ENCODE measurements around the gene FCMR.

Gene FCMR

DNA sequence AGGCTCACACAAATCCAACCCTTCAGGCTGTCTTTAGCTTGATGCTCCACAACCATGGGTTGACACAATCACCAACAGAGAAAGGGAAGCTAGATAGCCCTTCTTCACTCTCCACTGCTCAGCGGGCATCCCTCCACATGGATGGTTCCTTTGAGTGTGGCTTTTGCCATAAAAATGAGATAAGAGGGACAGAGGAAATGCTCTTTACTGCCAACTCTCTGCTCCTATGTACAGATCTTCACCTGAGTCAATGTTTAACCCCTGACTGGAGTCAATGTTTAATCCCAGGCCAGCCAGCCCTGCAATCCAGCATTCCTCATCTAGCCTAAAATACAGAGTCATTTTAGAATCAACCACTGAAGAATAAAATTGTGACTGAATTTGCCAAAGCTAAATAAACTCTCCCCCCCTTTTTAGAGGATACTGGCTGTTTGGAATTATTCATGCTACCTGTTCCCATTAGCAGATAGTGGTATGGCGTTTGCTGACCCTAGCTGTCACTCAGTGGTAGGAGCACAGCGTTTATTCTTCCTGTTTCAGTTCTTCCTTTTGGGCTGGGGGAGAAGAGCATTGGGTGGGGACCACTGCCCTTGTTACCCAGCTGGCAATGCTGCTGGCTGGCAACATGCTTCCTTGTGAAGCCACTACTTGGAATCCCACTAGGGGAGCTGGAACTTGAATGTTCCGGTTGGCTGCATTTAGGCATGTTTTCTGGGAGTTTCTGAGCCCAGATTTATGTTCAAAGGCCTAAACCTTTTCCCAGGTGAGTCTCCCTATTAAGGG, 29.8 kb upstream of the FCMR start:
- ChIA-PET POLR2A (no interaction called here), CTCF (interaction anchor here (0.7 to 3.0 kb wide), 9 partner anchors 9 to 186 kb away, joined by 3 to 22 read pairs (median 3); partner anchors contain the start of gene FCAMR)
- no peaks in the 10 kb centered on the region for H3K36me3 ChIP-seq (ENCODE audit: control insufficient read depth in 4 of 4, insufficient read depth in 4 of 4, low read length in 3 of 4)
- 66% methylated on average over 3 of the region's 4 CpGs for WGBS (ENCODE audit: insufficient coverage)
- H3K9me3 ChIP-seq (ENCODE audit: control extremely low read depth in 1 of 5, control insufficient read depth in 4 of 5, insufficient read depth in 2 of 5, low read depth in 1 of 5, low read length in 4 of 5): no peaks in the 10 kb centered on the region
- H3K27ac ChIP-seq (ENCODE audit: insufficient read depth in 1 of 2, low read depth in 1 of 2, low read length in 2 of 2, poor library complexity in 1 of 2, severe bottlenecking in 2 of 2): no peak overlapping the region
- no peaks in the 10 kb centered on the region for H3K27me3 ChIP-seq (replicated peaks in 2 of 5; ENCODE audit: control insufficient read depth in 4 of 5, insufficient read depth in 5 of 5, low read length in 4 of 5)
- H3K4me1 ChIP-seq (ENCODE audit: control extremely low read depth in 1 of 4, control insufficient read depth in 4 of 4, insufficient read depth in 4 of 4, low read length in 3 of 4): peaks cover 0 to 58% (median 17%) of the 10 kb centered on the region in 4 experiments
- no peak overlapping the region for H3K4me3 ChIP-seq (ENCODE audit: control insufficient read depth in 1 of 7, extremely low read depth in 1 of 7, insufficient read depth in 4 of 7, low read depth in 2 of 7, low read length in 6 of 7)
- DNase-seq: no peak

- H3K4me3 ChIP-seq (ENCODE audit: control insufficient read depth in 1 of 7, extremely low read depth in 1 of 7, insufficient read depth in 4 of 7, low read depth in 2 of 7, low read length in 6 of 7): no peak overlapping the region
- no peaks in the 10 kb centered on the region for H3K9me3 ChIP-seq (ENCODE audit: control extremely low read depth in 1 of 5, control insufficient read depth in 4 of 5, insufficient read depth in 2 of 5, low read depth in 1 of 5, low read length in 4 of 5)
- no peaks in the 10 kb centered on the region for H3K36me3 ChIP-seq (ENCODE audit: control insufficient read depth in 4 of 4, insufficient read depth in 4 of 4, low read length in 3 of 4)
- H3K27me3 ChIP-seq (replicated peaks in 2 of 5; ENCODE audit: control insufficient read depth in 4 of 5, insufficient read depth in 5 of 5, low read length in 4 of 5): no peaks in the 10 kb centered on the region
- 100% methylated on average over 4 of the region's 5 CpGs for WGBS (ENCODE audit: insufficient coverage)
- CTCF ChIA-PET: interaction anchor here (0.7 to 5.8 kb wide), 4 partner anchors 14 to 38 kb away, joined by 3 to 35 read pairs (median 12); no protein-coding TSS in a partner anchor
- DNase-seq: no peak
- POLR2A ChIA-PET: no interaction called here
- H3K27ac ChIP-seq (ENCODE audit: insufficient read depth in 1 of 2, low read depth in 1 of 2, low read length in 2 of 2, poor library complexity in 1 of 2, severe bottlenecking in 2 of 2): no peak overlapping the region
- H3K4me1 ChIP-seq (ENCODE audit: control extremely low read depth in 1 of 4, control insufficient read depth in 4 of 4, insufficient read depth in 4 of 4, low read length in 3 of 4): peaks cover 0 to 50% (median 16%) of the 10 kb centered on the region in 4 experiments
Measured at GRCh38 chr1:206949641-206950040, 27.9 kb upstream of the FCMR start.

DNA sequence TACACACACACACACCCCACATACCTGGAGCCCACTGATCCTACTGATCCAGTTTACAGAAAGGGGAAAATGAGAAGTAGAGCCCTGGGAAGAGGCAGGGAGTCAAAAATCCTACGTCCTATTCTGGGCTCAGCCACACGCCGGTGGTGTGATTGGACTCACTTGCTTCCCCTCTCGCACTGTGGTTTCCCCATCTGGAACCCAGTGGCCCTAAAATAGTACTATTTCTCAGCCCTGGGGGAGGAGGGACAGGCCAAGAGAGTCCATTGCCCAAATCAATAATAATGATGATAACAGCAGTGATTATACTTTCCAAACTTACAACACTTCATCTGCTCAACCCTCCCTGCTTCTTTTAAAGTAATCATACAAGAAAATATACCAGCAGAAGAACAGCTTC, 27.5 kb upstream of the FCMR start:
- peak overlapping the region in 1 of 7 experiments; percentile 27 for H3K4me3 ChIP-seq (ENCODE audit: control insufficient read depth in 1 of 7, extremely low read depth in 1 of 7, insufficient read depth in 4 of 7, low read depth in 2 of 7, low read length in 6 of 7)
- no peaks in the 10 kb centered on the region for H3K27me3 ChIP-seq (replicated peaks in 2 of 5; ENCODE audit: control insufficient read depth in 4 of 5, insufficient read depth in 5 of 5, low read length in 4 of 5)
- 0% methylated on average over 3 of the region's 4 CpGs for WGBS (ENCODE audit: insufficient coverage)
- no peaks in the 10 kb centered on the region for H3K9me3 ChIP-seq (ENCODE audit: control extremely low read depth in 1 of 5, control insufficient read depth in 4 of 5, insufficient read depth in 2 of 5, low read depth in 1 of 5, low read length in 4 of 5)
- peaks cover 0 to 45% (median 16%) of the 10 kb centered on the region in 4 experiments for H3K4me1 ChIP-seq (ENCODE audit: control extremely low read depth in 1 of 4, control insufficient read depth in 4 of 4, insufficient read depth in 4 of 4, low read length in 3 of 4)
- DNase-seq: peak in 1 of 3 donors; percentile 37
- H3K27ac ChIP-seq (ENCODE audit: insufficient read depth in 1 of 2, low read depth in 1 of 2, low read length in 2 of 2, poor library complexity in 1 of 2, severe bottlenecking in 2 of 2): no peak overlapping the region
- no peaks in the 10 kb centered on the region for H3K36me3 ChIP-seq (ENCODE audit: control insufficient read depth in 4 of 4, insufficient read depth in 4 of 4, low read length in 3 of 4)
- POLR2A ChIA-PET: no interaction called here
- CTCF ChIA-PET: interaction anchor here (1.2 to 5.8 kb wide), 4 partner anchors 13 to 38 kb away, joined by 3 to 35 read pairs (median 18); no protein-coding TSS in a partner anchor

DNA sequence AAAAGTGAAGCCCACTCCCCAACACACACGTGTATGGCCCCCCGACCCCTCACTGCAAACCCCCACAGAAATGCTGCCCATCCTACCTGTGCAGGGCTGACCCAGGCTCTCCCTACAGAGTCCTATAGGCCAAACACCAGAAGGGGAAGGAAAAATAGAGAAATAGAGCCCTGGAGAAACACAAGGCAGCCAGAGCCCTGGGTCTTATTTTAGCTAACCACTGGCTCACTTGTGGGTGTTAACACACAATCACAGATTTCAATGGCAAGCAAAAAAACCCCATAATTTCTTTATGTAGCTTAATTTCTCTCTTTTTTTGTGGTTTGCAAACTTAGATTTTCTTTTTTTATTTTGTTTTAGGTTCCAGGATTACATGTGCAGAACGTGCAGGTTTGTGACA, 25.5 kb upstream of the FCMR start:
- Histone ChIP-seq H3K36me3 (ENCODE audit: control insufficient read depth in 4 of 4, insufficient read depth in 4 of 4, low read length in 3 of 4) (no peaks in the 10 kb centered on the region), H3K4me3 (ENCODE audit: control insufficient read depth in 1 of 7, extremely low read depth in 1 of 7, insufficient read depth in 4 of 7, low read depth in 2 of 7, low read length in 6 of 7) (no peak overlapping the region), H3K9me3 (ENCODE audit: control extremely low read depth in 1 of 5, control insufficient read depth in 4 of 5, insufficient read depth in 2 of 5, low read depth in 1 of 5, low read length in 4 of 5) (no peaks in the 10 kb centered on the region), H3K27me3 (replicated peaks in 2 of 5; ENCODE audit: control insufficient read depth in 4 of 5, insufficient read depth in 5 of 5, low read length in 4 of 5) (no peaks in the 10 kb centered on the region), H3K27ac (ENCODE audit: insufficient read depth in 1 of 2, low read depth in 1 of 2, low read length in 2 of 2, poor library complexity in 1 of 2, severe bottlenecking in 2 of 2) (no peak overlapping the region), H3K4me1 (ENCODE audit: control extremely low read depth in 1 of 4, control insufficient read depth in 4 of 4, insufficient read depth in 4 of 4, low read length in 3 of 4) (peaks cover 0 to 37% (median 13%) of the 10 kb centered on the region in 4 experiments)
- WGBS (ENCODE audit: insufficient coverage): no CpG with 5 or more reads among the region's 3 CpGs
- ChIA-PET POLR2A (no interaction called here), CTCF (interaction anchor here (1.0 to 5.8 kb wide), 8 partner anchors 10 to 34 kb away, joined by 3 to 35 read pairs (median 4); no protein-coding TSS in a partner anchor)
- DNase-seq: no peak

- POLR2A ChIA-PET: no interaction called here
- CTCF ChIA-PET: interaction anchor here (0.8 to 5.8 kb wide), 7 partner anchors 10 to 35 kb away, joined by 3 to 35 read pairs (median 4); no protein-coding TSS in a partner anchor
- Histone ChIP-seq H3K4me1 (ENCODE audit: control extremely low read depth in 1 of 4, control insufficient read depth in 4 of 4, insufficient read depth in 4 of 4, low read length in 3 of 4) (peaks cover 0 to 27% (median 9%) of the 10 kb centered on the region in 4 experiments), H3K27me3 (replicated peaks in 2 of 5; ENCODE audit: control insufficient read depth in 4 of 5, insufficient read depth in 5 of 5, low read length in 4 of 5) (no peaks in the 10 kb centered on the region), H3K36me3 (ENCODE audit: control insufficient read depth in 4 of 4, insufficient read depth in 4 of 4, low read length in 3 of 4) (no peaks in the 10 kb centered on the region), H3K4me3 (ENCODE audit: control insufficient read depth in 1 of 7, extremely low read depth in 1 of 7, insufficient read depth in 4 of 7, low read depth in 2 of 7, low read length in 6 of 7) (no peak within 1 kb of the TSS), H3K27ac (ENCODE audit: insufficient read depth in 1 of 2, low read depth in 1 of 2, low read length in 2 of 2, poor library complexity in 1 of 2, severe bottlenecking in 2 of 2) (no peak within 1 kb of the TSS), H3K9me3 (ENCODE audit: control extremely low read depth in 1 of 5, control insufficient read depth in 4 of 5, insufficient read depth in 2 of 5, low read depth in 1 of 5, low read length in 4 of 5) (no peaks in the 10 kb centered on the region)
- no peak for DNase-seq
- over 99% methylated on average over 7 of the region's 7 CpGs for WGBS (ENCODE audit: insufficient coverage)
Measured at GRCh38 chr1:206946261-206946660, 24.5 kb upstream of the FCMR start, which contains the start of gene PIGR. PIGR (minus strand) TSS chr1:206946466; CDS start chr1:206940531, 5,935 bp downstream.

- no peak for DNase-seq
- H3K36me3 ChIP-seq (ENCODE audit: control insufficient read depth in 4 of 4, insufficient read depth in 4 of 4, low read length in 3 of 4): no peaks in the 10 kb centered on the region
- WGBS (ENCODE audit: insufficient coverage): no CpG with 5 or more reads among the region's 4 CpGs
- H3K4me3 ChIP-seq (ENCODE audit: control insufficient read depth in 1 of 7, extremely low read depth in 1 of 7, insufficient read depth in 4 of 7, low read depth in 2 of 7, low read length in 6 of 7): no peak overlapping the region
- H3K27ac ChIP-seq (ENCODE audit: insufficient read depth in 1 of 2, low read depth in 1 of 2, low read length in 2 of 2, poor library complexity in 1 of 2, severe bottlenecking in 2 of 2): no peak overlapping the region
- no peaks in the 10 kb centered on the region for H3K27me3 ChIP-seq (replicated peaks in 2 of 5; ENCODE audit: control insufficient read depth in 4 of 5, insufficient read depth in 5 of 5, low read length in 4 of 5)
- peaks cover 0 to 27% (median 9%) of the 10 kb centered on the region in 4 experiments for H3K4me1 ChIP-seq (ENCODE audit: control extremely low read depth in 1 of 4, control insufficient read depth in 4 of 4, insufficient read depth in 4 of 4, low read length in 3 of 4)
- ChIA-PET POLR2A (no interaction called here), CTCF (interaction anchor here (0.9 to 5.8 kb wide), 7 partner anchors 10 to 36 kb away, joined by 3 to 35 read pairs (median 4); no protein-coding TSS in a partner anchor)
- no peaks in the 10 kb centered on the region for H3K9me3 ChIP-seq (ENCODE audit: control extremely low read depth in 1 of 5, control insufficient read depth in 4 of 5, insufficient read depth in 2 of 5, low read depth in 1 of 5, low read length in 4 of 5)
Measured at GRCh38 chr1:206945779-206946178, 24.0 kb upstream of the FCMR start.

GRCh38 chr1:206944703-206945102, 23.0 kb upstream of the FCMR start:
- Histone ChIP-seq H3K27ac (ENCODE audit: insufficient read depth in 1 of 2, low read depth in 1 of 2, low read length in 2 of 2, poor library complexity in 1 of 2, severe bottlenecking in 2 of 2) (no peak overlapping the region), H3K9me3 (ENCODE audit: control extremely low read depth in 1 of 5, control insufficient read depth in 4 of 5, insufficient read depth in 2 of 5, low read depth in 1 of 5, low read length in 4 of 5) (no peaks in the 10 kb centered on the region), H3K27me3 (replicated peaks in 2 of 5; ENCODE audit: control insufficient read depth in 4 of 5, insufficient read depth in 5 of 5, low read length in 4 of 5) (no peaks in the 10 kb centered on the region), H3K4me3 (ENCODE audit: control insufficient read depth in 1 of 7, extremely low read depth in 1 of 7, insufficient read depth in 4 of 7, low read depth in 2 of 7, low read length in 6 of 7) (no peak overlapping the region), H3K4me1 (ENCODE audit: control extremely low read depth in 1 of 4, control insufficient read depth in 4 of 4, insufficient read depth in 4 of 4, low read length in 3 of 4) (peaks cover 0 to 27% (median 9%) of the 10 kb centered on the region in 4 experiments), H3K36me3 (ENCODE audit: control insufficient read depth in 4 of 4, insufficient read depth in 4 of 4, low read length in 3 of 4) (no peaks in the 10 kb centered on the region)
- ChIA-PET POLR2A (no interaction called here), CTCF (interaction anchor here (0.8 to 5.8 kb wide), 7 partner anchors 9 to 635 kb away, joined by 3 to 35 read pairs (median 18); no protein-coding TSS in a partner anchor)
- 82% methylated on average over 3 of the region's 5 CpGs for WGBS (ENCODE audit: insufficient coverage)
- no peak for DNase-seq

Measured in common myeloid progenitor, CD34-positive (primary cell).